ENCODE data around the gene DAAM1. TPM values are rescaled to one million over a fixed set of nuclear protein-coding genes. Genes with fewer than 3 reads are reported as not detected.

The DAAM1 gene
- polyA plus RNA-seq, 1 experiment, result 4.7 TPM

- H3K4me3 ChIP-seq (ENCODE audit: low read depth, low read length), result no peak overlapping the region
- TF ChIP-seq CTCF (IDR thresholded peaks at IDR 0.05; ENCODE audit: insufficient read depth, low read depth, low read length), result no peak
- ChIA-PET CTCF (interaction anchor here (1.2 kb wide), 1 partner anchor 14 kb away, joined by 4 read pairs; no protein-coding TSS in a partner anchor), POLR2A (no interaction called here)
- 0 out of 2 replicates have a peak, but pooled peaks cover 1% of the 10 kb centered on the region for H3K36me3 ChIP-seq (ENCODE audit: control insufficient read depth, insufficient read depth, low read length)
- no peak for DNase-seq (ENCODE audit: low read depth)
- no peaks in the 10 kb centered on the region for H3K27me3 ChIP-seq (ENCODE audit: control insufficient read depth, insufficient read depth, low read length)
These were observed 144.8 kb downstream of the DAAM1 start for GRCh38 chr14:59333235-59333634.

- H3K27me3 ChIP-seq (ENCODE audit: control insufficient read depth, insufficient read depth, low read length), result no peaks in the 10 kb centered on the region
These were observed 145.2 kb downstream of the DAAM1 start for GRCh38 chr14:59333668-59334067.

GRCh38 chr14:59334253-59334652 is 145.8 kb downstream of the DAAM1 start:
- TF ChIP-seq CTCF (IDR thresholded peaks at IDR 0.05; ENCODE audit: insufficient read depth, low read depth, low read length), result no peak
- H3K27me3 ChIP-seq (ENCODE audit: control insufficient read depth, insufficient read depth, low read length), result no peaks in the 10 kb centered on the region
- ChIA-PET CTCF (interaction anchor here (1.2 to 2.0 kb wide), 2 partner anchors 15 to 145 kb away, joined by 4 read pairs; partner anchors contain the start of gene DAAM1), POLR2A (no interaction called here)
- H3K4me3 ChIP-seq (ENCODE audit: low read depth, low read length), result no peak overlapping the region
- 0 out of 2 replicates have a peak, but pooled peaks cover 1% of the 10 kb centered on the region for H3K36me3 ChIP-seq (ENCODE audit: control insufficient read depth, insufficient read depth, low read length)
- DNase-seq (ENCODE audit: low read depth), result no peak

More at GRCh38 chr14:59333668-59334067, 145.2 kb downstream of the DAAM1 start:
- Histone ChIP-seq H3K4me3 (ENCODE audit: low read depth, low read length) (no peak overlapping the region), H3K36me3 (ENCODE audit: control insufficient read depth, insufficient read depth, low read length) (0 out of 2 replicates have a peak, but pooled peaks cover 1% of the 10 kb centered on the region)
- CTCF ChIA-PET, result interaction anchor here (1.2 kb wide), 1 partner anchor 15 kb away, joined by 4 read pairs; no protein-coding TSS in a partner anchor
- POLR2A ChIA-PET, result no interaction called here
- peak; percentile 97 for DNase-seq (ENCODE audit: low read depth)
- TF ChIP-seq CTCF (IDR thresholded peaks at IDR 0.05; ENCODE audit: insufficient read depth, low read depth, low read length), result no peak

- POLR2A ChIA-PET, result no interaction called here
- CTCF ChIA-PET, result interaction anchor here (0.9 to 1.4 kb wide), 4 partner anchors 8 to 92 kb away, joined by 3 read pairs; no protein-coding TSS in a partner anchor
- Histone ChIP-seq H3K4me3 (ENCODE audit: low read depth, low read length) (no peak overlapping the region), H3K36me3 (ENCODE audit: control insufficient read depth, insufficient read depth, low read length) (no peaks in the 10 kb centered on the region; the same call in 1 of the 2 replicates), H3K27me3 (ENCODE audit: control insufficient read depth, insufficient read depth, low read length) (no peaks in the 10 kb centered on the region)
- no peak for DNase-seq (ENCODE audit: low read depth)
- no peak for TF ChIP-seq CTCF (IDR thresholded peaks at IDR 0.05; ENCODE audit: insufficient read depth, low read depth, low read length)
These were observed 147.6 kb downstream of the DAAM1 start for GRCh38 chr14:59336098-59336497.

GRCh38 chr14:59336706-59337105 is 148.2 kb downstream of the DAAM1 start:
- Histone ChIP-seq H3K4me3 (ENCODE audit: low read depth, low read length) (no peak overlapping the region), H3K27me3 (ENCODE audit: control insufficient read depth, insufficient read depth, low read length) (no peaks in the 10 kb centered on the region), H3K36me3 (ENCODE audit: control insufficient read depth, insufficient read depth, low read length) (no peaks in the 10 kb centered on the region; the same call in 1 of the 2 replicates)
- no peak for DNase-seq (ENCODE audit: low read depth)
- CTCF ChIA-PET, result interaction anchor here (0.7 to 1.4 kb wide), 5 partner anchors 18 to 108 kb away, joined by 3 read pairs; no protein-coding TSS in a partner anchor
- no peak for TF ChIP-seq CTCF (IDR thresholded peaks at IDR 0.05; ENCODE audit: insufficient read depth, low read depth, low read length)
- POLR2A ChIA-PET, result interaction anchor here (0.5 kb wide), 1 partner anchor 828 kb away, joined by 21 read pairs; no protein-coding TSS in a partner anchor

Measured in BJ (cell line).